Measurements from ENCODE around the gene SLC4A9.
A peak's percentile ranks its signal among the peaks of the same experiment; 100 is the strongest.

The SLC4A9 gene

DNA sequence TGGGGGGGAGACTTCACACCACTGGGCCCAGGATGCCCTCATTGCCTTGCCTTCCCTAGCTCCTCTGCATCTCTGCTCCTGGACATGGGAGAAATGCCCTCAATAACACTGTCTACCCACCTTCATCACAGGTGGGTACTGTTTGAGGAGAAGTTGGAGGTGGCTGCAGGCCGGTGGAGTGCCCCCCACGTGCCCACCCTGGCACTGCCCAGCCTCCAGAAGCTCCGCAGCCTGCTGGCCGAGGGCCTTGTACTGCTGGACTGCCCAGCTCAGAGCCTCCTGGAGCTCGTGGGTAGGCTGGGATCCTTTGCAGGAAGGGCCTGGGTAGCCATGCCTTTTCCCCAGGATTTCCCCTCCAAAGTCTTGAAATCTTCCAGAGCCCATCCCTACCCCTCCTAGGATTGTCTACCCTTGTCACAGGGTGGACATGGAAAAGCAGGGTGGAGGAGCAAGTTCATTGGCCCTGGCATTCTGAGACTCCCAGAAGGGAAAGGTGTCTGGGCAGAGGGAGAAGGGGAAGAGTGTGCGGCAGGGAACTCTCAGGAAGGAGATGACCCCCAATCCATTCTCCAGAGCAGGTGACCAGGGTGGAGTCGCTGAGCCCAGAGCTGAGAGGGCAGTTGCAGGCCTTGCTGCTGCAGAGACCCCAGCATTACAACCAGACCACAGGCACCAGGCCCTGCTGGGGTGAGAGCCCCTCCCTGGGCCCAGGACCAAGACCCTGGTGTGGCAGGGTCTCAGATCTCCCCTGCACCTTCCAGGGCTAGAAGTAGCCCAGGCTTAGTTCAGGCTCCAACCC, 886 bp downstream of the SLC4A9 start:
- no peaks in the 10 kb centered on the region; a peak in 1 of 22 replicates for H4K20me1 ChIP-seq
- no peaks in the 10 kb centered on the region for H3K27me3 ChIP-seq
- no peaks in the 10 kb centered on the region for H3K9me3 ChIP-seq (replicated peaks in 1 of 11)
- no peak overlapping the region for H3K4me3 ChIP-seq
- no peak for TF ChIP-seq Cebpa-rat (IDR thresholded peaks at IDR 0.05)
- no peaks in the 10 kb centered on the region for H3K36me3 ChIP-seq
- H3K4me1 ChIP-seq: peaks cover 18 to 47% (median 37%) of the 10 kb centered on the region in 10 experiments
- H3K9ac ChIP-seq: no peak overlapping the region
- no peak overlapping the region for H3K4me2 ChIP-seq
- no peak overlapping the region for H3K27ac ChIP-seq

- no peak for TF ChIP-seq Cebpa-rat (IDR thresholded peaks at IDR 0.05)
- no peak overlapping the region for H3K4me3 ChIP-seq
- no peaks in the 10 kb centered on the region for H3K27me3 ChIP-seq
- H4K20me1 ChIP-seq: no peaks in the 10 kb centered on the region; a peak in 1 of 22 replicates
- H3K4me1 ChIP-seq: peaks cover 7 to 37% (median 30%) of the 10 kb centered on the region in 10 experiments
- no peaks in the 10 kb centered on the region for H3K9me3 ChIP-seq (replicated peaks in 1 of 11)
- H3K36me3 ChIP-seq: no peaks in the 10 kb centered on the region
- H3K27ac ChIP-seq: no peak overlapping the region
- H3K9ac ChIP-seq: no peak overlapping the region
- H3K4me2 ChIP-seq: no peak overlapping the region
Observed at GRCh38 chr5:140361901-140362300, 1.9 kb downstream of the SLC4A9 start.

DNA sequence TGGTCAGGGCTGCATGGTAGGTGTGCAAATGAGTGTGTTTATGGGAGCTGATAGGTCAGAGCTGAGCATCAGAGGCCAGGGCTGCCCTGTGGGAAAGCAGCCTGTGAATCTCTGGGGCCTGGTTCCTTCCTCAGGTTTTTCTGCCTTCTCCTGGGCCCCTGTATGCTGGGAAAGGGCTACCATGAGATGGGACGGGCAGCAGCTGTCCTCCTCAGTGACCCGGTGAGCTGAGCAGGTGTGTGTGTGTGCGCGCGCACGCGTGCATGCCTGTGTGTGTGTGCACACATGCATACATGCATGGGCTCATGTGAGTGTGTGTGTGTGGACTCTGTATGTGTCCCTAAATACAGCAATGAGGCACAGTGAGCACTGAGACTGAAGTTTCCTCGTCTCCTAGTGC, 2.3 kb downstream of the SLC4A9 start:
- Histone ChIP-seq H3K4me3 (no peak overlapping the region), H3K27me3 (no peaks in the 10 kb centered on the region), H3K27ac (no peak overlapping the region), H3K4me2 (no peak overlapping the region), H4K20me1 (no peaks in the 10 kb centered on the region; a peak in 1 of 22 replicates), H3K4me1 (peaks cover 3 to 33% (median 26%) of the 10 kb centered on the region in 10 experiments), H3K9me3 (replicated peaks in 1 of 11) (no peaks in the 10 kb centered on the region), H3K36me3 (no peaks in the 10 kb centered on the region), H3K9ac (no peak overlapping the region)
- TF ChIP-seq Cebpa-rat (IDR thresholded peaks at IDR 0.05): no peak

DNA sequence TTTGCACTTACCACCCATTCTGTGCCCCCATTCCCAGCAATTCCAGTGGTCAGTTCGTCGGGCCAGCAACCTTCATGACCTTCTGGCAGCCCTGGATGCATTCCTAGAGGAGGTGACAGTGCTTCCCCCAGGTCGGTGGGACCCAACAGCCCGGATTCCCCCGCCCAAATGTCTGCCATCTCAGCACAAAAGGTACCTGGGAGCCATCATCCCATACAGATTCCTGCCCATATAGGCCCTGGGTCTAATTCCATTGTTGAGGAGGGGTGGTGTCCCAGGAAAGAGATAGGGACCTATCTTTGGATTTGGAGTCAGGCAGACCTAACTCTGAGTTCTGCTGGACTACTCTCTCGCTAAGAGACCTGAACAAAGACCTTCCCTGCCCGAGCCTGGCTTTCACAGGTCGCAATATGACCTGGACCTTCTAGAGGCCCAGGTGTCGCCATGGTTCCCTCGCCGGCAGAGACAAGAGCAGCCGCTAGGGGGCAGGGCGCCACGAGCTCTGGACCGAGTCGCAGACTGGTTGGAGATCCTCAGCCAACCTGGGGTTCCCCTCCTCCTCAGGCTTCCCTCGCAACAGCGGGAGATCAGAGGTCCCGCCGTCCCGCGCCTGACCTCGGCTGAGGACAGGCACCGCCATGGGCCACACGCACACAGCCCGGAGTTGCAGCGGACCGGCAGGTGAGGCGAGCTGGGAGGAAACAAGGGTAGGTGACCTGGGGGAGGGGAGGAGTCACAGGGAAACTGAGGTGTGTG, 3.1 kb downstream of the SLC4A9 start:
- Histone ChIP-seq H3K27ac (no peak overlapping the region), H3K4me1 (peaks cover 0 to 26% (median 20%) of the 10 kb centered on the region in 10 experiments; a peak in 15 of 20 replicates), H4K20me1 (no peaks in the 10 kb centered on the region; a peak in 1 of 22 replicates), H3K9me3 (replicated peaks in 1 of 11) (no peaks in the 10 kb centered on the region), H3K4me3 (no peak overlapping the region; a peak in 1 of 20 replicates), H3K4me2 (peak overlapping the region; percentile 16 to 78 (median 58); a peak in 20 of 22 replicates), H3K9ac (no peak overlapping the region), H3K36me3 (no peaks in the 10 kb centered on the region), H3K27me3 (no peaks in the 10 kb centered on the region)
- TF ChIP-seq Cebpa-rat (IDR thresholded peaks at IDR 0.05): no peak

DNA sequence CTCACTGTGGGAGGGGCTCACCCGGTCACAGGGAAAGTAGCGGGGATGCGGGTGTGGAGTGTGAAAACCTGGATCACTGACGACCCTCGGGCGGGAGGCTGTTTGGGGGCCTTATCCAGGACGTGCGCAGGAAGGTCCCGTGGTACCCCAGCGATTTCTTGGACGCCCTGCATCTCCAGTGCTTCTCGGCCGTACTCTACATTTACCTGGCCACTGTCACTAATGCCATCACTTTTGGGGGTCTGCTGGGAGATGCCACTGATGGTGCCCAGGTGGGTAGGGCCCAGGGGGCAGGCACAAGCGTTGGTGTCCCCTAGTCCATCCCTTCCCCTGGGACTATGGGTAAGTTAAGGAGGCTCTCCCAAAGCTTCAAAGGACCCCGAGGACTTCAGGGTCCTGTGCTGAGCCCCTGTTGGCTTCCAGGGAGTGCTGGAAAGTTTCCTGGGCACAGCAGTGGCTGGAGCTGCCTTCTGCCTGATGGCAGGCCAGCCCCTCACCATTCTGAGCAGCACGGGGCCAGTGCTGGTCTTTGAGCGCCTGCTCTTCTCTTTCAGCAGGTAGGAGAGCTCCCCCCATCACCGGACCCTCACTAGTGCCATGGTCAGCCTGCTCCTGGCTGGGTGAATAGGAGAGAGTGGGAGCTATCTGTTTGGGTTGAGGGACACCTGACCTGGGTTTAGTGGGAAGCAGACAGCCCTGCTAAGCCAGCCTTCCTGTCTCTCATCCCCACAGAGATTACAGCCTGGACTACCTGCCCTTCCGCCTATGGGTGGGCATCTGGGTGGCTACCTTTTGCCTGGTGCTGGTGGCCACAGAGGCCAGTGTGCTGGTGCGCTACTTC, 3.9 kb downstream of the SLC4A9 start:
- peak overlapping the region; percentile 16 to 78 (median 58); a peak in 21 of 22 replicates for H3K4me2 ChIP-seq
- H3K4me1 ChIP-seq: peaks cover 0 to 25% (median 18%) of the 10 kb centered on the region in 10 experiments; a peak in 13 of 20 replicates
- no peak overlapping the region for H3K9ac ChIP-seq
- no peaks in the 10 kb centered on the region for H3K9me3 ChIP-seq (replicated peaks in 1 of 11)
- TF ChIP-seq Cebpa-rat (IDR thresholded peaks at IDR 0.05): no peak
- no peak overlapping the region for H3K27ac ChIP-seq
- H3K4me3 ChIP-seq: no peak overlapping the region; a peak in 1 of 20 replicates
- H3K27me3 ChIP-seq: no peaks in the 10 kb centered on the region
- H4K20me1 ChIP-seq: no peaks in the 10 kb centered on the region; a peak in 1 of 22 replicates
- H3K36me3 ChIP-seq: no peaks in the 10 kb centered on the region

DNA sequence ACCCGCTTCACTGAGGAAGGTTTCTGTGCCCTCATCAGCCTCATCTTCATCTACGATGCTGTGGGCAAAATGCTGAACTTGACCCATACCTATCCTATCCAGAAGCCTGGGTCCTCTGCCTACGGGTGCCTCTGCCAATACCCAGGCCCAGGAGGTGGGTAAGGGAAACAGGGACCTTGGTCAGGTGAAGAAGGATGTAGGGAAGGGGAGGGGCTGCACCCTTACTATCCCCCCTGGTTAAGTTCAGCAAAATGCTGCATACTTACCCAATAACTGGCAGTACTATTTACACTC, 4.4 kb downstream of the SLC4A9 start:
- Histone ChIP-seq H3K27me3 (no peaks in the 10 kb centered on the region), H3K36me3 (no peaks in the 10 kb centered on the region), H3K9me3 (replicated peaks in 1 of 11) (no peaks in the 10 kb centered on the region), H3K4me1 (peaks cover 0 to 25% (median 18%) of the 10 kb centered on the region in 10 experiments; a peak in 13 of 20 replicates), H3K4me3 (no peak overlapping the region), H3K27ac (no peak overlapping the region), H3K9ac (no peak overlapping the region), H3K4me2 (peak overlapping the region in 8 of 11 experiments; percentile 9 to 62 (median 48); a peak in 12 of 22 replicates), H4K20me1 (no peaks in the 10 kb centered on the region; a peak in 1 of 22 replicates)
- TF ChIP-seq Cebpa-rat (IDR thresholded peaks at IDR 0.05): no peak

DNA sequence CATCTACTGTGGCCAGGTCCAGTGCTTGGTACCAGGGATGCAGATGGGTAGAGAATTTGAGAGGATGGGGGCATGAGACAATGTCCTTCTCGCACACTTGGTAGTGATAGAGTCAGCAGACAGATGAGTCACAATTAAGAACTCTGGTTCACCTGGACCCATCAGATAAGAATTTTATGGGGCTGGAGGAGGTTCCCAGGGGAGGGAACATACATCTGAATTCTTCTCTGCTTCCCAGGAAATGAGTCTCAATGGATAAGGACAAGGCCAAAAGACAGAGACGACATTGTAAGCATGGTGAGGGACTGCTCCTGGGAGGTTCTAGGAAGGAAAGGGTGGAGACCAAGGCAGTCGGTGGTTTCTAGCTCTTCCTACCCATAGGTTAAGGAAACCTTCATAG, 5.3 kb downstream of the SLC4A9 start:
- Histone ChIP-seq H3K27ac (no peak overlapping the region), H3K4me1 (peaks cover 0 to 25% (median 18%) of the 10 kb centered on the region in 10 experiments; a peak in 13 of 20 replicates), H3K27me3 (no peaks in the 10 kb centered on the region), H3K9ac (no peak overlapping the region), H3K4me2 (peak overlapping the region in 7 of 11 experiments; percentile 9 to 62 (median 51); a peak in 7 of 22 replicates), H4K20me1 (no peaks in the 10 kb centered on the region; a peak in 1 of 22 replicates), H3K4me3 (no peak overlapping the region), H3K36me3 (no peaks in the 10 kb centered on the region), H3K9me3 (replicated peaks in 1 of 11) (no peaks in the 10 kb centered on the region)
- TF ChIP-seq Cebpa-rat (IDR thresholded peaks at IDR 0.05): no peak

DNA sequence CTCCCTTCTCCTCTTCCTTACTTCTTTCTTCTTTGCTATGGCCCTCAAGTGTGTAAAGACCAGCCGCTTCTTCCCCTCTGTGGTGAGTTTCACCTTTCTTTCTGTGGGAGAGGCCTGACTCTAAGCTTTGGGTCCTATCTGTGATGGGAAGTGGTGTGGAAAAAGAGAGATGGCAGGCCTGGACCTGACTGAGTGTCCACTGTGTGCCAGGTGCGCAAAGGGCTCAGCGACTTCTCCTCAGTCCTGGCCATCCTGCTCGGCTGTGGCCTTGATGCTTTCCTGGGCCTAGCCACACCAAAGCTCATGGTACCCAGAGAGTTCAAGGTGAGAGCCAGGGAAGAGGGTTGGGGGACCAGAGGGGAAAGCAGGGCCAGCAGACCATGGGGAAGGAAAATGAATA, 5.9 kb downstream of the SLC4A9 start:
- no peak overlapping the region for H3K27ac ChIP-seq
- no peaks in the 10 kb centered on the region for H3K9me3 ChIP-seq (replicated peaks in 1 of 11)
- no peak overlapping the region for H3K9ac ChIP-seq
- no peak overlapping the region for H3K4me3 ChIP-seq
- H3K27me3 ChIP-seq: no peaks in the 10 kb centered on the region
- no peak for TF ChIP-seq Cebpa-rat (IDR thresholded peaks at IDR 0.05)
- H3K4me2 ChIP-seq: no peak overlapping the region
- no peaks in the 10 kb centered on the region for H3K36me3 ChIP-seq
- H3K4me1 ChIP-seq: peaks cover 0 to 25% (median 18%) of the 10 kb centered on the region in 10 experiments; a peak in 13 of 20 replicates
- no peaks in the 10 kb centered on the region; a peak in 1 of 22 replicates for H4K20me1 ChIP-seq

Data from BLaER1 treated with 17β-estradiol and CSF1 and Interleukin-3, amounts not matched to agents 10 nM and 100 nM (cell line).